Stimulated activated memory B cell treated with anti-CD40 and anti-IgM and Interleukin-4, amounts not matched to agents 10 μg/mL and 1 μg/mL and 100 μg/mL, for 72 hours (primary cell): ENCODE measurements around the gene PSMC3.

Experiments used
- ATAC-seq: fragments of 150-1000 bp; cut with Tn5 transposase; 2 replicates; pipeline ENCODE4 v1.10.0; 2021
- H3K27ac Mint-ChIP-seq: one replicate; pipeline ENCODE4 v1.8.0; 2022; ENCODE audit warnings: mild to moderate bottlenecking, mixed read lengths
- H3K27me3 Mint-ChIP-seq: one replicate; pipeline ENCODE4 v1.8.0; 2022; ENCODE audit warnings: mixed read lengths
- H3K36me3 Mint-ChIP-seq: one replicate; pipeline ENCODE4 v1.8.0; 2022; ENCODE audit warnings: mixed read lengths
- H3K4me1 Mint-ChIP-seq: one replicate; pipeline ENCODE4 v1.8.0; 2022; ENCODE audit warnings: mixed read lengths
- H3K4me3 Mint-ChIP-seq: one replicate; pipeline ENCODE4 v1.8.0; 2022; ENCODE audit warnings: mild to moderate bottlenecking, moderate library complexity, mixed read lengths
- H3K9me3 Mint-ChIP-seq: one replicate; pipeline ENCODE4 v1.8.0; 2022; ENCODE audit warnings: mixed read lengths

The PSMC3 gene

DNA sequence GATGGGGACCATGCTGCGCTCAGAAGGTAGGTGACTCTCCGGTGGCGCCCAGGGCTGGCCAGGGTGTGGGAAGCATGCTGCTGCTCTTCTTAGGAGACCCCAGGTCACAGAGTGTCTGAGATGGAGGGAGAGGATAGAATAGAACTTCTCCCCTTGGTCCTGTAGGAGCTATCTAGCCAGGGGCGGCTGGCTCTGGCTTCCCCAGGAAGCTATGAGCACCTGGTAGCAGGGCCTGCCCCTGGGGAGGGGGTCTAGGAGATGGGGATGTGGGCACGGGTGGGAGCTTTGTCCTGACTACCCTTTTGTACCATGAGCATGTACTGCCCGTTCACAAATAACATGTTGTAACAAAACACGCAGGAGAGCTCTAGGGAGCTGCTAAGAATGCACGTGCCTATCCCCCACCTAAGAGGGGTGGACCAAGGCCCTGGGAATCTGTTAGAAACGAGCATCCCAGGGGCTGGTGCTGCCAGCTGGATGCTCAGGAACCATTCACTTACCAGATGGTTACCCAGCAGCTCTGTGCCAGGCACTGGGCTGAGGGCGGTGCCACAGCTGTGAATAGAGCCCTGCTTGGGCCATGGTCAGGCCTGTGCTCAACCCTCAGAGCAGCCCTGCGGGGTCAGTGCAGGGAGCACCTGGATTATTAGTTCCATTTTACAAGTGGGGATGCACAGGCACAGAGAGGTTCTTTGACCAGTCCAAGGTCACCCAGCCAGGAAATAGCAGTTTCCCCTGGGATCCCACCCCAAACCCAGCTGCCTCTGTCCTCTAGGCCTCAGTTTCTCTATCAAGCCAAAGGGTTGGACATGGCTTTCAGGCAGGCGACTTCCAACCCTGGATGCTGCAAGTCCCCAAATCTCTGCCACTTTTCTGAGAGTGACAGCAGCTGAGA, 15.6 kb downstream of the PSMC3 start:
- Mint-ChIP-seq H3K4me3 (no peak overlapping the region), H3K9me3 (no peaks in the 10 kb centered on the region), H3K4me1 (peaks cover 52% of the 10 kb centered on the region), H3K36me3 (peaks cover 14% of the 10 kb centered on the region), H3K27me3 (no peaks in the 10 kb centered on the region), H3K27ac (peak overlapping the region; percentile 58)
- ATAC-seq = no peak

- Mint-ChIP-seq H3K36me3 (peaks cover 14% of the 10 kb centered on the region), H3K9me3 (no peaks in the 10 kb centered on the region), H3K27ac (peak overlapping the region; percentile 92), H3K27me3 (no peaks in the 10 kb centered on the region), H3K4me1 (peaks cover 52% of the 10 kb centered on the region), H3K4me3 (peak overlapping the region; percentile 98)
- no peak for ATAC-seq
These were observed 16.5 kb downstream of the PSMC3 start for GRCh38 chr11:47409440-47410369.

GRCh38 chr11:47408598-47409439, 17.4 kb downstream of the PSMC3 start:
- ATAC-seq = no peak
- Mint-ChIP-seq H3K4me1 (peaks cover 47% of the 10 kb centered on the region), H3K27ac (peak overlapping the region; percentile 92)

DNA sequence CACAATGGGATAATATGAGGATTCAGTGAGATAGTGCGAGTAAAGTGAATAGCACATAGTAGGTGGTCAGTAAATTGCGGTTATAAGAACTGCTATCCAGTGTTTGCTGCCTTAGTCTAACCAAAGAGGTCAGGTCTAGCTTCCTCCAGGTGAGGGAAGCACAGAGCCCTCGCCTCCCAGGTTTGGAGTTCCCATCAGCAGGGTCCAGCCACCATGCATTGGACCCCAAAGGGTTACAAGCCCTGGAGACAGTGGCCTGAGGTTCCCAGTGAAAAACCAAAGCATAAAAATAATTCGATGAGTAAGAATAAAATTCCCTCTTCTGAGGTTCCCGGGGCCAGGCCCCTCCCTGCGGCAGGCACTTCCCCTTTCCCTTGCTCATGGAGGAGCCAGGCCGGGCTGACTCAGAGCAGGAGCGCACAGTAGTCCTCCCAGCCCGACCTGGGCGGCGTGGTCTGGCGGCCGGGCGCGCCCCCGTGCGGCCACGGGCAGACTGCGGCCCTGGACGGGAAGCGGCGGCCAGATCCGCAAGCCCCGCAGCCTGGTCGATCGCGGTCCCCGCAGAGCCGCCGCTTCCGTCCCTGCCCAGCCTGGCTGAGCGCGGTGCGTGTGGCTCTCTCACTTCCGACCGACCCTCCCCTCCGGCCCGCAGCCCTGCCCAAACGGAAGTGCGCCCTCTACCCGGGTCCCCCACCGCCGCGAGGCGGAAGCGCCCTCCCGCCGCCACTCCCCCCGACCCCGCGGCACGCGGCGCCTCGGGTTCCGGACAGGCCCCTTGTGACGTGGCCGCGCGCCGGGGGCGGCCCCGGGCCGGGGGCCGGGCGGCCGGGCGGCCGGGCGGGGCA, 18.3 kb downstream of the PSMC3 start, which contains the start of gene SLC39A13:
Gene SLC39A13, plus strand, starts transcription at position 845 of the 845 bp plus-strand sequence. CDS start 1,505 bp downstream, outside the sequence.
- H3K4me1 Mint-ChIP-seq = peaks cover 49% of the 10 kb centered on the region
- no peaks in the 10 kb centered on the region for H3K9me3 Mint-ChIP-seq
- H3K27ac Mint-ChIP-seq = peak within 1 kb of the TSS; percentile 92
- peak; percentile 92 for ATAC-seq
- peak within 1 kb of the TSS; percentile 98 for H3K4me3 Mint-ChIP-seq
- peaks cover under 1% of the 10 kb centered on the region for H3K36me3 Mint-ChIP-seq
- no peaks in the 10 kb centered on the region for H3K27me3 Mint-ChIP-seq

More at GRCh38 chr11:47408598-47409439, 17.4 kb downstream of the PSMC3 start:
- peaks cover 9% of the 10 kb centered on the region for H3K36me3 Mint-ChIP-seq
- no peaks in the 10 kb centered on the region for H3K9me3 Mint-ChIP-seq
- peak overlapping the region; percentile 98 for H3K4me3 Mint-ChIP-seq
- H3K27me3 Mint-ChIP-seq = no peaks in the 10 kb centered on the region

DNA sequence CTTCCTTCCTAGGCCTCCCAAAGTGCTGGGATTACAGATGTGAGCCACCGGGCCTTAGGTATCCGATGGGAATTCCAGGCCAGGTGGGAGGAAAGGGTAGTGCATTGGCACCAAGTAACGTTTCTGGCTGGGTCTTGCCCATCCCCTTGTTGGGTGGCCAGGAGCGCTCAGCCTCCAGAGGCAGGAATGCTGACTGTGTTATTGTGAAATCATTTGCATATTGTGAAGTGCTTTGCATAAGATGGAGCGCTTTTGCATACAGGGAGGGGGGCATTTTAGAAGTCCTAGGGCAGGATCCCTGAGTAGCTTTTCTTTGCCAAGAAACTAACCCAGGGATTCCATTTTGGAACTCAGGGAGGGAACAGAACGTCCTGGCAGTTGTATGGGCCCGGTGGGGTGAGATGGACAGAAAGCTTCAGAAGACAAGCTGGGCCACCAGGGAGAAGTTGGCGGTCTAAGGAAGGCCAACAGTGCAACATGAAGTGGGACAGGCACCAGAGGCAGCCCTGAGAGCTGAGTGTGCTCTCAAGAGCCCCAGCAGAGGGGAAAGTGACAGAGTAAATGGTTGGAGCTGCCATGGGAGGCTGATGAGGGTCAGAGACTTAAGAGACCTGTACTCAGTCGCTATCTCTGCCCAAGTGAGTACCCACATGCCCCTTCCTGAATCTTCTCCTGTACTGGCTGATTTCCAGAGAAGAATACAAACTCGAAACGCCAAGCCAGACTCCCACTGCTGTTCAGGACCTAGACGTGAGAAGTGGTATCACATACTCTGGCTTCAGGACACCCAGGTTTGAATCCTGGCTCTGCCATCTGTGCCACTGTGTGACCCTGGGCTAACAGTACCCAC, 19.1 kb downstream of the PSMC3 start:
- H3K27me3 Mint-ChIP-seq = no peaks in the 10 kb centered on the region
- H3K27ac Mint-ChIP-seq = peak overlapping the region; percentile 92
- H3K9me3 Mint-ChIP-seq = no peaks in the 10 kb centered on the region
- H3K4me3 Mint-ChIP-seq = peak overlapping the region; percentile 84
- ATAC-seq = no peak
- H3K36me3 Mint-ChIP-seq = no peaks in the 10 kb centered on the region
- peaks cover 51% of the 10 kb centered on the region for H3K4me1 Mint-ChIP-seq

- Mint-ChIP-seq H3K4me1 (peaks cover 51% of the 10 kb centered on the region), H3K36me3 (no peaks in the 10 kb centered on the region), H3K27ac (peak overlapping the region; percentile 73), H3K9me3 (no peaks in the 10 kb centered on the region), H3K27me3 (no peaks in the 10 kb centered on the region), H3K4me3 (no peak overlapping the region)
- ATAC-seq = no peak
These were observed 22.7 kb downstream of the PSMC3 start for GRCh38 chr11:47403571-47403970.

GRCh38 chr11:47403135-47403534, 23.1 kb downstream of the PSMC3 start:
- peaks cover 54% of the 10 kb centered on the region for H3K4me1 Mint-ChIP-seq
- peak overlapping the region; percentile 73 for H3K27ac Mint-ChIP-seq
- H3K36me3 Mint-ChIP-seq = no peaks in the 10 kb centered on the region
- no peak for ATAC-seq
- no peaks in the 10 kb centered on the region for H3K27me3 Mint-ChIP-seq
- no peaks in the 10 kb centered on the region for H3K9me3 Mint-ChIP-seq
- no peak overlapping the region for H3K4me3 Mint-ChIP-seq

DNA sequence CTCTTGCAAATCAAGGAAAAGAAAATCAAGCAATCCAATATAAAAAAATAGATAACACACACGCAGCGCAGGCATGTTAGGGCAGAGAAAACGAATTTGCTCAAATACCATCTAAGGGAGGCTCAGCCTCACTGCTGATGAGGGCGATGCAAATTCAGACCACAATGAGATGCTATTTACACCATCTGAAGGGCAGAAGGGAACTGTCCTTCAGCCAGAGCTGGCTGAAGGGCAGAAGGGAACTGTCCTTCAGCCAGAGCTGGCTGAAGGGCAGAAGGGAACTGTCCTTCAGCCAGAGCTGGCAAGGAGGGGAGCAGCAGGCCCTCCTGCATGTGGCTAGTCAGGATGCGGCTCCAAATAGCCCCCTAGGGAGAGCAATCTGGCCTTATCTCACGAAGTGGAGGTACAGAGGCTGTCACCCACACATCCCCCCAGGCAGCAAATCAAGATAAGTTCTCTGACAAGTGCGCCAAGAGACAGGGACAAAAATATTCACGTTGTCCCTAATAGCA, 25.4 kb downstream of the PSMC3 start:
- H3K4me1 Mint-ChIP-seq = peaks cover 52% of the 10 kb centered on the region
- H3K4me3 Mint-ChIP-seq = peak overlapping the region; percentile 79
- H3K27ac Mint-ChIP-seq = peak overlapping the region; percentile 97
- peak; percentile 82 for ATAC-seq
- H3K36me3 Mint-ChIP-seq = no peaks in the 10 kb centered on the region
- H3K9me3 Mint-ChIP-seq = no peaks in the 10 kb centered on the region
- H3K27me3 Mint-ChIP-seq = no peaks in the 10 kb centered on the region

GRCh38 chr11:47399860-47400767, 26.1 kb downstream of the PSMC3 start:
- ATAC-seq = peak; percentile 89
- no peaks in the 10 kb centered on the region for H3K27me3 Mint-ChIP-seq
- no peaks in the 10 kb centered on the region for H3K36me3 Mint-ChIP-seq
- peak overlapping the region; percentile 97 for H3K27ac Mint-ChIP-seq
- peaks cover 59% of the 10 kb centered on the region for H3K4me1 Mint-ChIP-seq
- H3K9me3 Mint-ChIP-seq = no peaks in the 10 kb centered on the region
- H3K4me3 Mint-ChIP-seq = peak overlapping the region; percentile 79

DNA sequence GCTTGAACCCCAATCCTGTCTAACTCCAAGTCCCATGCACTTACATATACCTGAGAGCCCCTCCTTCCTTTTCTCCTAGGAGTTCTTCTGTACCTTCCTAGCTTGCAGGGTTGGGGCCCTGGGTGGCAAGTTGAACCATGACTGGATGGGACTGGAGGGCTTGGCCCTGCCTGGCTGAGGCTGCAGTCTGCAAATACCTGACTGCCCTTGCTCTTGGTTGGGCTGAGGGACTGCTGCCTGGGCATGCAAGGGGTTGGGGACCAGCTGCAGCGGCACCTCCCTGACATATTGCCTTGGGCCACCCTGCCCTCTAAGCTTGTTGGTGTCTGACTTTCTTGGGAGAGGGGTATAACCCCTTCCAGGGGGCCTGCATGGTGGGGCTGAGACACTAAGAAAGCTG, 27.7 kb downstream of the PSMC3 start:
- H3K9me3 Mint-ChIP-seq = no peaks in the 10 kb centered on the region
- no peaks in the 10 kb centered on the region for H3K36me3 Mint-ChIP-seq
- no peak for ATAC-seq
- peaks cover 70% of the 10 kb centered on the region for H3K4me1 Mint-ChIP-seq
- no peaks in the 10 kb centered on the region for H3K27me3 Mint-ChIP-seq
- H3K4me3 Mint-ChIP-seq = no peak overlapping the region
- peak overlapping the region; percentile 97 for H3K27ac Mint-ChIP-seq

DNA sequence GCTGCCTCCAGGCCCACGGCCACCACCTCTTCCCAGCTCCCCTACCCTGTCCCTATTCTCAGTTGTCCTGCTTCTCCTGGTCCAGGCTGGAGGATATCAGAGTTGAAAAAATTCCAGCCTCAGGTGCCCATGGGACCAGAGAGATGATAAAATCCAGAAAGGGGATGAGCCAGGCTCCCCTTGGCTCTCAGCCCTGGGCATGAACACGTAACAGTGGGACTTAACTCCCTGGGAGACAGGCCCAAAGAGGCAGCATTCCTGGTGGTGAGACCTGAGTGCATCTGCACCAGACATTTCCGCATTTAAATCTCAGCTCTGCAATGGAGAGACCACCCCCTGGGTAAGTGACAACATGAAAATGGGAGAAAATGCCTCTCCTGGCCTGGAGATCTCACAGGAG, 28.2 kb downstream of the PSMC3 start:
- ATAC-seq = no peak

DNA sequence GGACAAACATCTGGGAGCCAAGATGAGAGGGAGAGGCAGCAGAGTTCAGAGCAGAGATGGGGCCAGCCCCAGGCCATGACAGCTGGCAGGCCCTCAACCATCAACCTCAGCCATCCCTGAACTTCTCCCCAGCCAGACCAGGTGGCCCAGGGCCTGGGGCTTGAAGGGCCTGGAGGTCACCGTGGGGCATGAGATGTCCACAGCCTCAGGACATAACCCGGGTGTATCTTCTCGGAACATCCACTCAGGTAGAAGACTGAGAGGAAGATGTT, 30.3 kb downstream of the PSMC3 start:
- H3K27ac Mint-ChIP-seq = peak overlapping the region; percentile 98
- H3K36me3 Mint-ChIP-seq = no peaks in the 10 kb centered on the region
- no peak for ATAC-seq
- peaks cover 77% of the 10 kb centered on the region for H3K4me1 Mint-ChIP-seq
- no peaks in the 10 kb centered on the region for H3K27me3 Mint-ChIP-seq
- no peak overlapping the region for H3K4me3 Mint-ChIP-seq
- H3K9me3 Mint-ChIP-seq = no peaks in the 10 kb centered on the region

More for the DNA sequence above, 28.2 kb downstream of the PSMC3 start:
- peak overlapping the region; percentile 97 for H3K27ac Mint-ChIP-seq
- peaks cover 72% of the 10 kb centered on the region for H3K4me1 Mint-ChIP-seq
- H3K36me3 Mint-ChIP-seq = no peaks in the 10 kb centered on the region
- no peaks in the 10 kb centered on the region for H3K27me3 Mint-ChIP-seq
- H3K4me3 Mint-ChIP-seq = no peak overlapping the region
- H3K9me3 Mint-ChIP-seq = no peaks in the 10 kb centered on the region
